ENCODE results near the gene OAF.
"Not testable (repeated sequence)": the region's sequence is repeated elsewhere in the genome, so short reads cannot be mapped to it uniquely, and the experiment has no call there.

OAF gene

GRCh38 chr11:120270386-120270785 lies 59.6 kb downstream of the OAF start:
- DNase-seq (ENCODE audit: low read depth, low spot score), result no peak

GRCh38 chr11:120271672-120272071 lies 60.8 kb downstream of the OAF start:
- no peak for DNase-seq (ENCODE audit: low read depth, low spot score)

- no peak for DNase-seq (ENCODE audit: low read depth, low spot score)
Measured at GRCh38 chr11:120272303-120272702, 61.5 kb downstream of the OAF start.

- DNase-seq (ENCODE audit: low read depth, low spot score), result no peak
Measured at GRCh38 chr11:120273432-120273831, 62.6 kb downstream of the OAF start.

GRCh38 chr11:120273956-120274355 lies 63.1 kb downstream of the OAF start:
- not testable (repeated sequence) for DNase-seq (ENCODE audit: low read depth, low spot score)

GRCh38 chr11:120279502-120279901 lies 68.7 kb downstream of the OAF start:
- no peak for DNase-seq (ENCODE audit: low read depth, low spot score)
